Smooth muscle cell (in vitro differentiated cells): ENCODE data around the gene SERPINF2. TPM values are rescaled to one million over a fixed set of nuclear protein-coding genes. Genes with fewer than 3 reads are reported as not detected.

Source experiments
- DNase-seq: peaks from one replicate; lab custom pipeline; 2025; ENCODE audit not compliant: unreplicated experiment; lab: John Stamatoyannopoulos, UW
- H2AFZ ChIP-seq: fragments of 200-600 bp; sonication (generic); 2 replicates; pipeline ENCODE4 v1.6.0; 2016; ENCODE audit warnings: antibody characterized with exemption, low read depth, mild to moderate bottlenecking
- H3F3A ChIP-seq: fragments of 200-600 bp; sonication (generic); 2 replicates; pipeline ENCODE4 v1.6.0; 2017; ENCODE audit warnings: antibody characterized with exemption, low read depth
- H3K27ac ChIP-seq: fragments of 200-600 bp; sonication (generic); 2 replicates; pipeline ENCODE4 v1.5.1; 2016; ENCODE audit warnings: low read depth, mild to moderate bottlenecking
- H3K27me3 ChIP-seq: fragments of 200-600 bp; sonication (generic); 2 replicates; pipeline ENCODE4 v1.6.1; 2016; ENCODE audit warnings: low read depth, mild to moderate bottlenecking
- H3K36me3 ChIP-seq: fragments of 200-600 bp; sonication (generic); 2 replicates; pipeline ENCODE4 v1.5.1; 2016; ENCODE audit warnings: low read depth
- H3K4me1 ChIP-seq: fragments of 200-600 bp; sonication (generic); 2 replicates; pipeline ENCODE4 v1.5.1; 2016; ENCODE audit warnings: low read depth
- H3K4me2 ChIP-seq: fragments of 200-600 bp; sonication (generic); 2 replicates; pipeline ENCODE4 v1.6.0; 2016; ENCODE audit warnings: mild to moderate bottlenecking
- H3K4me3 ChIP-seq: fragments of 200-600 bp; sonication (generic); 2 replicates; pipeline ENCODE4 v1.5.1; 2016; ENCODE audit warnings: mild to moderate bottlenecking
- H3K79me2 ChIP-seq: fragments of 200-600 bp; sonication (generic); 2 replicates; pipeline ENCODE4 v1.6.0; 2016; ENCODE audit warnings: low read depth, mild to moderate bottlenecking
- H3K9ac ChIP-seq: fragments of 200-600 bp; sonication (generic); 2 replicates; pipeline ENCODE4 v1.6.0; 2016; ENCODE audit warnings: low read depth
- H3K9me3 ChIP-seq: fragments of 200-600 bp; sonication (generic); replicated peaks from 2 replicates; pipeline ENCODE4 v1.5.1; 2016; ENCODE audit warnings: low read depth
- H4K20me1 ChIP-seq: fragments of 200-600 bp; sonication (generic); 2 replicates; pipeline ENCODE4 v1.6.0; 2016; ENCODE audit warnings: low read depth
- CTCF ChIP-seq: fragments of 200-600 bp; sonication (generic); IDR thresholded peaks from 2 replicates; pipeline ENCODE4 v1.5.1; 2017; ENCODE audit warnings: borderline replicate concordance, mild to moderate bottlenecking, antibody characterized with exemption; ENCODE audit not compliant: insufficient read depth, poor library complexity, severe bottlenecking
- WGBS: methylation state at CpG from one replicate; pipeline ENCODE4 v1.1.7; 2016; ENCODE audit warnings: low lambda C conversion rate; 5-methylcytosine and 5-hydroxymethylcytosine counted together
- polyA plus RNA-seq: library from polyadenylated mRNA; unstranded; fragments of >200 nt; fragmentation: Nextera tagmentation; extraction: Ambion mirVana; gene quantifications from 2 replicates; pipeline ENCODE4 v1.2.1, GENCODE V29; 2016
- total RNA-seq: library from RNA; depleted of rRNA; stranded (reverse); fragments of >200 nt; gene quantifications from 2 replicates; pipeline ENCODE4 v1.2.3, GENCODE V29; 2014

Gene SERPINF2
- total and polyA plus RNA-seq, 2 experiments from 2014 or later = 0.18 to 0.22 TPM

GRCh38 chr17:1744551-1745512, 2.2 kb downstream of the SERPINF2 start:
- Histone ChIP-seq H3K79me2 (no peaks in the 10 kb centered on the region), H3K36me3 (no peaks in the 10 kb centered on the region), H3F3A (no peaks in the 10 kb centered on the region), H3K27me3 (no peaks in the 10 kb centered on the region), H3K4me3 (no peak overlapping the region), H3K4me2 (no peak overlapping the region), H2AFZ (no peak overlapping the region), H3K27ac (no peak overlapping the region), H3K9me3 (no peaks in the 10 kb centered on the region), H3K4me1 (no peaks in the 10 kb centered on the region), H3K9ac (no peak overlapping the region), H4K20me1 (no peaks in the 10 kb centered on the region)
- TF ChIP-seq CTCF = no peak
- 93% methylated on average over 16 of the region's 29 CpGs for WGBS
- no peak for DNase-seq

GRCh38 chr17:1745513-1746020, 2.9 kb downstream of the SERPINF2 start:
- Histone ChIP-seq H3K27me3 (no peaks in the 10 kb centered on the region), H3K27ac (no peak overlapping the region), H2AFZ (no peak overlapping the region), H3F3A (no peaks in the 10 kb centered on the region), H3K36me3 (no peaks in the 10 kb centered on the region), H4K20me1 (no peaks in the 10 kb centered on the region), H3K79me2 (no peaks in the 10 kb centered on the region), H3K4me1 (no peaks in the 10 kb centered on the region), H3K9ac (no peak overlapping the region), H3K4me2 (no peak overlapping the region), H3K9me3 (no peaks in the 10 kb centered on the region), H3K4me3 (no peak overlapping the region)
- no peak for TF ChIP-seq CTCF
- WGBS = 98% methylated on average over 12 of the region's 12 CpGs
- no peak for DNase-seq

GRCh38 chr17:1746975-1747543, 4.4 kb downstream of the SERPINF2 start:
- no peak for DNase-seq
- H3K4me1 ChIP-seq = no peaks in the 10 kb centered on the region
- H3K9me3 ChIP-seq = no peaks in the 10 kb centered on the region
- H2AFZ ChIP-seq = no peak overlapping the region
- no peak overlapping the region for H3K4me3 ChIP-seq
- H3K27ac ChIP-seq = no peak overlapping the region
- H3K36me3 ChIP-seq = no peaks in the 10 kb centered on the region
- no peak overlapping the region for H3K9ac ChIP-seq
- WGBS = 69% methylated on average over 22 of the region's 22 CpGs
- no peak for TF ChIP-seq CTCF
- H3K27me3 ChIP-seq = no peaks in the 10 kb centered on the region
- no peaks in the 10 kb centered on the region for H4K20me1 ChIP-seq
- H3K79me2 ChIP-seq = no peaks in the 10 kb centered on the region
- H3F3A ChIP-seq = no peaks in the 10 kb centered on the region
- H3K4me2 ChIP-seq = no peak overlapping the region
